ENCODE results near the gene TBX4.
"Not testable (repeated sequence)": the region's sequence is repeated elsewhere in the genome, so short reads cannot be mapped to it uniquely, and the experiment has no call there.

Gene TBX4

GRCh38 chr17:61524319-61524718, 72.1 kb downstream of the TBX4 start:
- no peak for TF ChIP-seq CTCF (IDR thresholded peaks at IDR 0.05; ENCODE audit: low read depth, low read length)
- DNase-seq (ENCODE audit: extremely low read depth, low read depth): no peak

DNA sequence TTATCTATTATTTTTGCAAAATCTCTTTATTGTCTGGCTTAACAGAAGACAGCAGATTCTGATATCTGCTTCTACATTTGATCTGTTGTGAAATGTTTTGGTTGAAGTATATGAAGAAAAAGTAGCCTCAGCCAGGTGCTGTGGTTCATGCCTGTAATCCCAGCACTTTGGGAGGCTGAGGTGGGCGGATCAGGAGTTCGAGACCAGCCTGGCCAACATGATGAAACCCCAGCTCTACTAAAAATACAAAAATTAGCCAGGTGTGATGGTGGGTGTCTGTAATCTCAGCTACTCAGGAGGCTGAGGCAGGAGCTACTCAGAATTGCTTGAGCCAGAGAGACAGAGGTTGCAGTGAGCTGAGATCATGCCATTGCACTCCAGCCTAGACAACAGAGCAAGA, 75.2 kb downstream of the TBX4 start:
- not testable (repeated sequence) for DNase-seq (ENCODE audit: extremely low read depth, low read depth)

- no peak for DNase-seq (ENCODE audit: extremely low read depth, low read depth)
- no peak for TF ChIP-seq CTCF (IDR thresholded peaks at IDR 0.05; ENCODE audit: low read depth, low read length)
Measured at GRCh38 chr17:61528171-61528570, 75.9 kb downstream of the TBX4 start.

DNA sequence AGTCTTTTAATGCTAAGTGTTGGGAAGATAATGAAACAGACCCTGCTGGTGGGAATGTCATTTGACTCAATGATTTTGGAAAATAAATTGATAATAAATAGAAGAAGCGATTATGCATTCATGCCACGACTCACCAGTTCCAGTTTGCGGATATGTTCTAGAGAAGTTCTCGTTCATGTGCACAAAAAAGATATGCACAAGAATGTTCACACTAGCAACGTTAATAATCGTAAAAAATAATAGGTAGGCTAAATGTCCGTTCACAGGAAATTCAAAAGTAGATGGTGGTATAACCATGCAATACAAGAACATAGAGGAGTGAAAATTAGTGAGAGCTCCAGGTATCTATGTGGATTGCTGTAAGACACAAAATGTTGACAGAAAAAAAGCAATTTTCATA, 79.0 kb downstream of the TBX4 start:
- DNase-seq (ENCODE audit: extremely low read depth, low read depth): no peak
- TF ChIP-seq CTCF (IDR thresholded peaks at IDR 0.05; ENCODE audit: low read depth, low read length): no peak

- TF ChIP-seq CTCF (IDR thresholded peaks at IDR 0.05; ENCODE audit: low read depth, low read length): no peak
- no peak for DNase-seq (ENCODE audit: extremely low read depth, low read depth)
Measured at GRCh38 chr17:61532826-61533225, 80.6 kb downstream of the TBX4 start.

GRCh38 chr17:61533797-61534196, 81.6 kb downstream of the TBX4 start:
- no peak for DNase-seq (ENCODE audit: extremely low read depth, low read depth)
- no peak for TF ChIP-seq CTCF (IDR thresholded peaks at IDR 0.05; ENCODE audit: low read depth, low read length)

GRCh38 chr17:61534414-61534813, 82.2 kb downstream of the TBX4 start:
- no peak for TF ChIP-seq CTCF (IDR thresholded peaks at IDR 0.05; ENCODE audit: low read depth, low read length)

More at GRCh38 chr17:61534414-61534813, 82.2 kb downstream of the TBX4 start:
- DNase-seq (ENCODE audit: extremely low read depth, low read depth): no peak
